Prostate gland (tissue), 2 donors: ENCODE measurements around the gene NDUFS5.

Experiments
- CTCF ChIP-seq, 4 experiments: fragments of 200-600 bp in 2 of 4; fragments of 450-650 bp in 2 of 4; sonication (generic) in 2 of 4; IDR thresholded peaks; 1 replicate in 3 of 4; 2 replicates in 1 of 4; pipeline ENCODE4 v1.5.1; 2016 to 2019; ENCODE audit warnings: antibody characterized with exemption in 4 of 4, mild to moderate bottlenecking in 2 of 4, moderate library complexity in 2 of 4
- POLR2AphosphoS5 ChIP-seq: sonication (generic); formaldehyde crosslinking; IDR thresholded peaks from one replicate; pipeline ENCODE4 v1.6.1; 2017; ENCODE audit warnings: antibody characterized with exemption

GRCh38 chr1:38997901-38998190 lies 28.3 kb upstream of the NDUFS5 start:
- peak; percentile 68 for TF ChIP-seq POLR2AphosphoS5
- no peak for TF ChIP-seq CTCF (IDR thresholded peaks at IDR 0.05)
